Measurements from ENCODE around the gene LMF2. TPM values are rescaled to one million over a fixed set of nuclear protein-coding genes. Genes with fewer than 3 reads are reported as not detected.

LMF2 gene
- total and polyA plus RNA-seq, 4 donors: 20.0 to 123 (median 53.9) TPM

- H3K4me1 ChIP-seq (ENCODE audit: control insufficient read depth in 1 of 2, insufficient read depth in 2 of 2, low read length in 2 of 2): no peaks in the 10 kb centered on the region
- 92 to 93% methylated on average over 26 of the region's 26 CpGs for WGBS, 2 donors
- H3K36me3 ChIP-seq (ENCODE audit: control insufficient read depth in 1 of 2, insufficient read depth in 2 of 2, low read length in 1 of 2): peaks cover 0 to 31% of the 10 kb centered on the region in 2 donors
- H3K9me3 ChIP-seq (ENCODE audit: control insufficient read depth, low read length): no peaks in the 10 kb centered on the region
- no peaks in the 10 kb centered on the region for H3K27me3 ChIP-seq (ENCODE audit: control insufficient read depth in 1 of 2, insufficient read depth in 2 of 2, low read length in 1 of 2)
- H3K27ac ChIP-seq (ENCODE audit: low read depth in 1 of 2, low read length in 2 of 2): no peak overlapping the region
- ATAC-seq (ENCODE audit: low FRiP score) (no peak), DNase-seq (no peak)
- intact Hi-C loops (cut with DNase I): no loop called here
- H3K4me3 ChIP-seq (ENCODE audit: low read length in 2 of 2): no peak overlapping the region
Observed at GRCh38 chr22:50461536-50461935, 46.0 kb downstream of the LMF2 start.

- Histone ChIP-seq H3K9me3 (ENCODE audit: control insufficient read depth, low read length) (no peaks in the 10 kb centered on the region), H3K36me3 (ENCODE audit: control insufficient read depth in 1 of 2, insufficient read depth in 2 of 2, low read length in 1 of 2) (peaks cover 0 to 31% of the 10 kb centered on the region in 2 donors), H3K27me3 (ENCODE audit: control insufficient read depth in 1 of 2, insufficient read depth in 2 of 2, low read length in 1 of 2) (no peaks in the 10 kb centered on the region), H3K4me1 (ENCODE audit: control insufficient read depth in 1 of 2, insufficient read depth in 2 of 2, low read length in 2 of 2) (no peaks in the 10 kb centered on the region), H3K27ac (ENCODE audit: low read depth in 1 of 2, low read length in 2 of 2) (no peak overlapping the region), H3K4me3 (ENCODE audit: low read length in 2 of 2) (no peak overlapping the region)
- intact Hi-C loops (cut with DNase I): no loop called here
- DNase-seq: no peak
- 95 to 97% methylated on average over 17 of the region's 17 CpGs for WGBS, 2 donors
- no peak for ATAC-seq (ENCODE audit: low FRiP score)
Observed at GRCh38 chr22:50460938-50461337, 46.6 kb downstream of the LMF2 start.

GRCh38 chr22:50459496-50460140 is 47.9 kb downstream of the LMF2 start:
- no peak overlapping the region for H3K4me3 ChIP-seq (ENCODE audit: low read length in 2 of 2)
- no peaks in the 10 kb centered on the region for H3K9me3 ChIP-seq (ENCODE audit: control insufficient read depth, low read length)
- H3K27ac ChIP-seq (ENCODE audit: low read depth in 1 of 2, low read length in 2 of 2): no peak overlapping the region
- H3K36me3 ChIP-seq (ENCODE audit: control insufficient read depth in 1 of 2, insufficient read depth in 2 of 2, low read length in 1 of 2): peaks cover 0 to 30% of the 10 kb centered on the region in 2 donors
- no peak for DNase-seq
- no peak for ATAC-seq (ENCODE audit: low FRiP score)
- intact Hi-C loops (cut with DNase I): no loop called here
- H3K4me1 ChIP-seq (ENCODE audit: control insufficient read depth in 1 of 2, insufficient read depth in 2 of 2, low read length in 2 of 2): no peaks in the 10 kb centered on the region
- H3K27me3 ChIP-seq (ENCODE audit: control insufficient read depth in 1 of 2, insufficient read depth in 2 of 2, low read length in 1 of 2): no peaks in the 10 kb centered on the region
- 93% methylated on average over 37 to 41 of the region's 41 CpGs for WGBS, 2 donors

- intact Hi-C loops (cut with DNase I): no loop called here
- Histone ChIP-seq H3K9me3 (ENCODE audit: control insufficient read depth, low read length) (no peaks in the 10 kb centered on the region), H3K27me3 (ENCODE audit: control insufficient read depth in 1 of 2, insufficient read depth in 2 of 2, low read length in 1 of 2) (no peaks in the 10 kb centered on the region), H3K27ac (ENCODE audit: low read depth in 1 of 2, low read length in 2 of 2) (no peak overlapping the region), H3K4me1 (ENCODE audit: control insufficient read depth in 1 of 2, insufficient read depth in 2 of 2, low read length in 2 of 2) (no peaks in the 10 kb centered on the region), H3K36me3 (ENCODE audit: control insufficient read depth in 1 of 2, insufficient read depth in 2 of 2, low read length in 1 of 2) (peaks cover 0 to 30% of the 10 kb centered on the region in 2 donors), H3K4me3 (ENCODE audit: low read length in 2 of 2) (no peak overlapping the region)
- DNase-seq (no peak), ATAC-seq (ENCODE audit: low FRiP score) (no peak)
- WGBS, 2 donors: 91 to 95% methylated on average over 22 of the region's 22 CpGs
Observed at GRCh38 chr22:50459016-50459415, 48.5 kb downstream of the LMF2 start.

- DNase-seq (no peak), ATAC-seq (ENCODE audit: low FRiP score) (no peak)
- Histone ChIP-seq H3K4me1 (ENCODE audit: control insufficient read depth in 1 of 2, insufficient read depth in 2 of 2, low read length in 2 of 2) (no peaks in the 10 kb centered on the region), H3K4me3 (ENCODE audit: low read length in 2 of 2) (no peak overlapping the region), H3K27me3 (ENCODE audit: control insufficient read depth in 1 of 2, insufficient read depth in 2 of 2, low read length in 1 of 2) (no peaks in the 10 kb centered on the region), H3K36me3 (ENCODE audit: control insufficient read depth in 1 of 2, insufficient read depth in 2 of 2, low read length in 1 of 2) (peaks cover 0 to 26% of the 10 kb centered on the region in 2 donors), H3K27ac (ENCODE audit: low read depth in 1 of 2, low read length in 2 of 2) (no peak overlapping the region), H3K9me3 (ENCODE audit: control insufficient read depth, low read length) (no peaks in the 10 kb centered on the region)
- WGBS, 2 donors: 80 to 83% methylated on average over 34 of the region's 34 CpGs
- intact Hi-C loops (cut with DNase I): no loop called here
Observed at GRCh38 chr22:50456466-50457234, 50.9 kb downstream of the LMF2 start.

GRCh38 chr22:50456026-50456425 is 51.5 kb downstream of the LMF2 start:
- Histone ChIP-seq H3K27ac (ENCODE audit: low read depth in 1 of 2, low read length in 2 of 2) (no peak overlapping the region), H3K9me3 (ENCODE audit: control insufficient read depth, low read length) (no peaks in the 10 kb centered on the region), H3K36me3 (ENCODE audit: control insufficient read depth in 1 of 2, insufficient read depth in 2 of 2, low read length in 1 of 2) (peaks cover 0 to 23% of the 10 kb centered on the region in 2 donors), H3K27me3 (ENCODE audit: control insufficient read depth in 1 of 2, insufficient read depth in 2 of 2, low read length in 1 of 2) (no peaks in the 10 kb centered on the region), H3K4me1 (ENCODE audit: control insufficient read depth in 1 of 2, insufficient read depth in 2 of 2, low read length in 2 of 2) (no peaks in the 10 kb centered on the region), H3K4me3 (ENCODE audit: low read length in 2 of 2) (no peak overlapping the region)
- WGBS, 2 donors: 93 to 95% methylated on average over 11 of the region's 11 CpGs
- intact Hi-C loops (cut with DNase I): no loop called here
- ATAC-seq (ENCODE audit: low FRiP score) (no peak), DNase-seq (no peak)

- Histone ChIP-seq H3K4me3 (ENCODE audit: low read length in 2 of 2) (no peak overlapping the region), H3K4me1 (ENCODE audit: control insufficient read depth in 1 of 2, insufficient read depth in 2 of 2, low read length in 2 of 2) (no peaks in the 10 kb centered on the region), H3K27ac (ENCODE audit: low read depth in 1 of 2, low read length in 2 of 2) (no peak overlapping the region), H3K36me3 (ENCODE audit: control insufficient read depth in 1 of 2, insufficient read depth in 2 of 2, low read length in 1 of 2) (peaks cover 0 to 19% of the 10 kb centered on the region in 2 donors), H3K27me3 (ENCODE audit: control insufficient read depth in 1 of 2, insufficient read depth in 2 of 2, low read length in 1 of 2) (no peaks in the 10 kb centered on the region), H3K9me3 (ENCODE audit: control insufficient read depth, low read length) (no peaks in the 10 kb centered on the region)
- no peak for DNase-seq
- 94% methylated on average over 17 to 18 of the region's 18 CpGs for WGBS, 2 donors
- no peak for ATAC-seq (ENCODE audit: low FRiP score)
- intact Hi-C loops (cut with DNase I): no loop called here
Observed at GRCh38 chr22:50455201-50455600, 52.3 kb downstream of the LMF2 start.

GRCh38 chr22:50454556-50455075 is 52.9 kb downstream of the LMF2 start:
- peaks cover 0 to 21% of the 10 kb centered on the region in 2 donors for H3K36me3 ChIP-seq (ENCODE audit: control insufficient read depth in 1 of 2, insufficient read depth in 2 of 2, low read length in 1 of 2)

More at GRCh38 chr22:50454556-50455075, 52.9 kb downstream of the LMF2 start:
- Histone ChIP-seq H3K27me3 (ENCODE audit: control insufficient read depth in 1 of 2, insufficient read depth in 2 of 2, low read length in 1 of 2) (no peaks in the 10 kb centered on the region), H3K4me1 (ENCODE audit: control insufficient read depth in 1 of 2, insufficient read depth in 2 of 2, low read length in 2 of 2) (no peaks in the 10 kb centered on the region), H3K27ac (ENCODE audit: low read depth in 1 of 2, low read length in 2 of 2) (no peak overlapping the region), H3K9me3 (ENCODE audit: control insufficient read depth, low read length) (no peaks in the 10 kb centered on the region), H3K4me3 (ENCODE audit: low read length in 2 of 2) (no peak overlapping the region)
- 94% methylated on average over 27 of the region's 27 CpGs for WGBS, 2 donors
- no peak for DNase-seq
- intact Hi-C loops (cut with DNase I): no loop called here
- ATAC-seq (ENCODE audit: low FRiP score): no peak

Data from aorta (tissue), 5 donors.